Hepatocyte (in vitro differentiated cells): Measurements from ENCODE around the gene FAH. TPM values are rescaled to one million over a fixed set of nuclear protein-coding genes. Genes with fewer than 3 reads are reported as not detected.

Source experiments
- DNase-seq: peaks from one replicate; pipeline ENCODE4 v3.0.0-alpha.2; 2016; ENCODE audit warnings: low spot score
- H2AFZ ChIP-seq: fragments of 200-600 bp; sonication (generic); 2 replicates; pipeline ENCODE4 v1.6.0; 2016; ENCODE audit warnings: antibody characterized with exemption, mild to moderate bottlenecking
- H3K27ac ChIP-seq: fragments of 200-600 bp; sonication (generic); 2 replicates; pipeline ENCODE4 v1.5.1; 2016; ENCODE audit warnings: mild to moderate bottlenecking
- H3K27me3 ChIP-seq: fragments of 200-600 bp; sonication (generic); 2 replicates; pipeline ENCODE4 v1.6.1; 2016
- H3K36me3 ChIP-seq: fragments of 200-600 bp; sonication (generic); replicated peaks from 2 replicates; pipeline ENCODE4 v1.5.1; 2016; ENCODE audit warnings: low read depth; ENCODE audit not compliant: insufficient read depth
- H3K4me1 ChIP-seq: fragments of 200-600 bp; sonication (generic); 2 replicates; pipeline ENCODE4 v1.5.1; 2016; ENCODE audit warnings: mild to moderate bottlenecking, moderate library complexity; ENCODE audit not compliant: insufficient read depth
- H3K4me2 ChIP-seq: fragments of 200-600 bp; sonication (generic); 2 replicates; pipeline ENCODE4 v1.6.0; 2016
- H3K4me3 ChIP-seq: fragments of 200-600 bp; sonication (generic); 2 replicates; pipeline ENCODE4 v1.5.1; 2016; ENCODE audit warnings: mild to moderate bottlenecking
- H3K79me2 ChIP-seq: fragments of 200-600 bp; sonication (generic); 2 replicates; pipeline ENCODE4 v1.6.0; 2017; ENCODE audit warnings: mild to moderate bottlenecking
- H3K9me2 ChIP-seq: fragments of 200-600 bp; sonication (generic); replicated peaks from 2 replicates; pipeline ENCODE4 v1.6.0; 2017; ENCODE audit warnings: mild to moderate bottlenecking; ENCODE audit not compliant: insufficient read depth
- H3K9me3 ChIP-seq: fragments of 200-600 bp; sonication (generic); 2 replicates; pipeline ENCODE4 v1.5.1; 2016; ENCODE audit warnings: low read depth, mild to moderate bottlenecking
- H4K20me1 ChIP-seq: fragments of 200-600 bp; sonication (generic); 2 replicates; pipeline ENCODE4 v1.6.0; 2016; ENCODE audit warnings: mild to moderate bottlenecking; ENCODE audit not compliant: insufficient read depth, poor library complexity, severe bottlenecking
- EZH2 ChIP-seq: fragments of 200-600 bp; sonication (generic); IDR thresholded peaks from 2 replicates; pipeline ENCODE4 v1.6.1; 2016; ENCODE audit warnings: antibody characterized with exemption, mild to moderate bottlenecking, borderline replicate concordance
- EZH2phosphoT487 ChIP-seq: fragments of 200-600 bp; sonication (generic); IDR thresholded peaks from one replicate; pipeline ENCODE4 v1.6.1; 2018; ENCODE audit warnings: antibody characterized with exemption, mild to moderate bottlenecking, low read depth, moderate library complexity; ENCODE audit not compliant: unreplicated experiment, severe bottlenecking
- WGBS: methylation state at CpG from one replicate; pipeline ENCODE4 v1.1.6; 2016; ENCODE audit warnings: low lambda C conversion rate; ENCODE audit errors: missing lambda C conversion rate; 5-methylcytosine and 5-hydroxymethylcytosine counted together
- polyA plus RNA-seq: library from polyadenylated mRNA; unstranded; fragments of >200 nt; fragmentation: Nextera tagmentation; extraction: Ambion mirVana; gene quantifications from 2 replicates; pipeline ENCODE4 v1.2.1, GENCODE V29; 2016
- total RNA-seq: library from RNA; depleted of rRNA; stranded (reverse); fragments of >200 nt; gene quantifications from 2 replicates; pipeline ENCODE4 v1.2.3, GENCODE V29; 2014
- TF ChIP-seq, protein P1 (sequence below): fragments of 200-600 bp; sonication (generic); IDR thresholded peaks from 2 replicates; pipeline ENCODE4 v1.5.1; 2016; ENCODE audit warnings: antibody characterized with exemption, mild to moderate bottlenecking; ENCODE audit not compliant: poor library complexity

Gene FAH
- total and polyA plus RNA-seq, 2 experiments from 2014 or later = 58.0 to 90.5 TPM

DNA sequence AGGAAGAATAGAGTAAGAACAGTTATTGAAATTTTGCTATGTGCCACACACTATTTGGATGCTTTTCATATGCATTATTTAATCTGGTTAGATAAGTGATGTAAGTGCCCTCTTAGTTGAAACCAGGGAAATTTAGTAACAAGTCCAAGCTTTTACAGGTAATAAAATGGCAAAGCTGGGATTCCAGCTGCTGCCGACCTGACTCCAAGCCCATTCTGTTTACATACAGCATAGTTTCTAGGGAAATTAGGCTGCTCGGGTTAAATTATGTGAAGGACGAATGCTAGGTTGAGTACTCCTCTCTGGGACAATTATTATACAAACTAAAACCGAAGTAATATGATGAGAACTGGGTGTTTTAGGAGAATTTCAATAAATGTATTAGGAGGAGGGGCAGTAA is 38.7 kb upstream of the FAH start:
- H3K4me3 ChIP-seq = no peak overlapping the region
- H3K4me1 ChIP-seq = peaks cover 14% of the 10 kb centered on the region
- H3K27me3 ChIP-seq = no peaks in the 10 kb centered on the region
- peak overlapping the region; percentile 11 for H3K4me2 ChIP-seq
- WGBS = 43% methylated on average over 4 of the region's 4 CpGs
- H3K9me2 ChIP-seq = no peaks in the 10 kb centered on the region
- H3K27ac ChIP-seq = peak overlapping the region; percentile 6
- no peaks in the 10 kb centered on the region for H3K9me3 ChIP-seq
- no peak for DNase-seq
- no peak for TF ChIP-seq EZH2
- TF ChIP-seq EZH2phosphoT487 = no peak
- TF ChIP-seq, protein P1, sequence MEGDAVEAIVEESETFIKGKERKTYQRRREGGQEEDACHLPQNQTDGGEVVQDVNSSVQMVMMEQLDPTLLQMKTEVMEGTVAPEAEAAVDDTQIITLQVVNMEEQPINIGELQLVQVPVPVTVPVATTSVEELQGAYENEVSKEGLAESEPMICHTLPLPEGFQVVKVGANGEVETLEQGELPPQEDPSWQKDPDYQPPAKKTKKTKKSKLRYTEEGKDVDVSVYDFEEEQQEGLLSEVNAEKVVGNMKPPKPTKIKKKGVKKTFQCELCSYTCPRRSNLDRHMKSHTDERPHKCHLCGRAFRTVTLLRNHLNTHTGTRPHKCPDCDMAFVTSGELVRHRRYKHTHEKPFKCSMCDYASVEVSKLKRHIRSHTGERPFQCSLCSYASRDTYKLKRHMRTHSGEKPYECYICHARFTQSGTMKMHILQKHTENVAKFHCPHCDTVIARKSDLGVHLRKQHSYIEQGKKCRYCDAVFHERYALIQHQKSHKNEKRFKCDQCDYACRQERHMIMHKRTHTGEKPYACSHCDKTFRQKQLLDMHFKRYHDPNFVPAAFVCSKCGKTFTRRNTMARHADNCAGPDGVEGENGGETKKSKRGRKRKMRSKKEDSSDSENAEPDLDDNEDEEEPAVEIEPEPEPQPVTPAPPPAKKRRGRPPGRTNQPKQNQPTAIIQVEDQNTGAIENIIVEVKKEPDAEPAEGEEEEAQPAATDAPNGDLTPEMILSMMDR = no peak
- H2AFZ ChIP-seq = no peak overlapping the region
- peaks cover 88% of the 10 kb centered on the region for H3K79me2 ChIP-seq
- no peaks in the 10 kb centered on the region for H3K36me3 ChIP-seq
- peaks cover 36% of the 10 kb centered on the region for H4K20me1 ChIP-seq

- Histone ChIP-seq H3K4me3 (no peak overlapping the region), H3K27me3 (no peaks in the 10 kb centered on the region), H3K36me3 (no peaks in the 10 kb centered on the region), H4K20me1 (peaks cover 29% of the 10 kb centered on the region), H3K79me2 (peaks cover 88% of the 10 kb centered on the region), H3K27ac (no peak overlapping the region), H3K4me2 (no peak overlapping the region), H3K4me1 (peaks cover 14% of the 10 kb centered on the region), H3K9me3 (no peaks in the 10 kb centered on the region), H2AFZ (no peak overlapping the region), H3K9me2 (no peaks in the 10 kb centered on the region)
- no peak for TF ChIP-seq EZH2phosphoT487
- TF ChIP-seq EZH2 = no peak
- TF ChIP-seq, protein P1 = no peak
- 64% methylated on average over 1 of the region's 1 CpG for WGBS
- DNase-seq = no peak
Measured at GRCh38 chr15:80115021-80115420, 37.8 kb upstream of the FAH start.

- no peaks in the 10 kb centered on the region for H3K36me3 ChIP-seq
- H3K79me2 ChIP-seq = peaks cover 64% of the 10 kb centered on the region
- no peak overlapping the region for H2AFZ ChIP-seq
- no peaks in the 10 kb centered on the region for H3K9me3 ChIP-seq
- H4K20me1 ChIP-seq = peaks cover 9% of the 10 kb centered on the region
- no peak overlapping the region for H3K4me3 ChIP-seq
- peaks cover 8% of the 10 kb centered on the region for H3K4me1 ChIP-seq
- no peak overlapping the region for H3K4me2 ChIP-seq
- no peak overlapping the region for H3K27ac ChIP-seq
- WGBS = 100% methylated on average over 2 of the region's 2 CpGs
- DNase-seq = no peak
- H3K9me2 ChIP-seq = no peaks in the 10 kb centered on the region
- TF ChIP-seq EZH2phosphoT487 = no peak
- no peak for TF ChIP-seq EZH2
- TF ChIP-seq, protein P1 = no peak
- H3K27me3 ChIP-seq = no peaks in the 10 kb centered on the region
Measured at GRCh38 chr15:80118956-80119355, 33.8 kb upstream of the FAH start.

DNA sequence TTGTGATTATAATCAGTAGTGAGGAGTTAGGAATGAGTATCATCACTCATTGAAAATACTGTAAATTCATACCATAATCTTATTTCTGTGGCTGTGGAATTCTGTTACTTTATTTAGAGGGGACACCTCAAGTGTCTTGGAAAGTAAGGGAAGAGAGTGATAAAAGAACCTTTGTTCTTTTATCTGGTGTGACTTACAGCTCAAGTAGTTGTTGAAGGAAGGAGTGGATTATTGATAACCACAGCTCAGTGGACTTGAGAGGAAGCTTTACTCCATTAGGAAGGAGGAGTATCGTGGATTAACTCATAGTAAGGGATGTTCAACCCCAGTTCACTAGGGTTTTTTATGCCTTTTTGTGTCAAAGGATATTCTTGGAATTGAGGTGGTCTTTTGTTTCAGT is 32.2 kb upstream of the FAH start:
- peaks cover 51% of the 10 kb centered on the region for H3K79me2 ChIP-seq
- peaks cover 3% of the 10 kb centered on the region for H4K20me1 ChIP-seq
- H3K4me3 ChIP-seq = no peak overlapping the region
- no peaks in the 10 kb centered on the region for H3K9me3 ChIP-seq
- H3K27me3 ChIP-seq = no peaks in the 10 kb centered on the region
- no peak for TF ChIP-seq EZH2phosphoT487
- no peak for TF ChIP-seq EZH2
- TF ChIP-seq, protein P1 = no peak
- H3K4me1 ChIP-seq = no peaks in the 10 kb centered on the region
- no peak for DNase-seq
- no peaks in the 10 kb centered on the region for H3K36me3 ChIP-seq
- no peak overlapping the region for H3K4me2 ChIP-seq
- H3K9me2 ChIP-seq = no peaks in the 10 kb centered on the region
- no peak overlapping the region for H3K27ac ChIP-seq
- WGBS = 69% methylated on average over 1 of the region's 1 CpG
- no peak overlapping the region for H2AFZ ChIP-seq
